HS-5 (cell line): ENCODE measurements around the gene ACSL5.
"Not testable (repeated sequence)": the region's sequence is repeated elsewhere in the genome, so short reads cannot be mapped to it uniquely, and the experiment has no call there.

Experiments used
- DNase-seq: peaks from one replicate; pipeline ENCODE4 v3.0.0-alpha.2; 2012; ENCODE audit warnings: low read depth

Gene ACSL5

GRCh38 chr10:112376396-112376790 lies 2.5 kb downstream of the ACSL5 start:
- DNase-seq: no peak

- not testable (repeated sequence) for DNase-seq
Measured at GRCh38 chr10:112377116-112377515, 3.2 kb downstream of the ACSL5 start.

- DNase-seq: peak; percentile 57
Measured at GRCh38 chr10:112379635-112380296, 5.8 kb downstream of the ACSL5 start.

GRCh38 chr10:112382515-112383235 lies 8.8 kb downstream of the ACSL5 start:
- no peak for DNase-seq

GRCh38 chr10:112383325-112383724 lies 9.4 kb downstream of the ACSL5 start:
- DNase-seq: peak; percentile 63

- DNase-seq: no peak
Measured at GRCh38 chr10:112384141-112384540, 10.2 kb downstream of the ACSL5 start.

GRCh38 chr10:112385201-112385600 lies 11.3 kb downstream of the ACSL5 start:
- DNase-seq: no peak

- not testable (repeated sequence) for DNase-seq
Measured at GRCh38 chr10:112388056-112388455, 14.1 kb downstream of the ACSL5 start.

- DNase-seq: no peak
Measured at GRCh38 chr10:112388548-112388947, 14.6 kb downstream of the ACSL5 start.

GRCh38 chr10:112389271-112389822 lies 15.4 kb downstream of the ACSL5 start:
- DNase-seq: peak; percentile 58

- DNase-seq: no peak
Measured at GRCh38 chr10:112390125-112390703, 16.3 kb downstream of the ACSL5 start.

- DNase-seq: no peak
Measured at GRCh38 chr10:112393341-112393740, 19.4 kb downstream of the ACSL5 start.

- no peak for DNase-seq
Measured at GRCh38 chr10:112393827-112394226, 19.9 kb downstream of the ACSL5 start.

GRCh38 chr10:112394475-112394875 lies 20.6 kb downstream of the ACSL5 start:
- no peak for DNase-seq

GRCh38 chr10:112395809-112396530 lies 22.1 kb downstream of the ACSL5 start:
- no peak for DNase-seq

- no peak for DNase-seq
Measured at GRCh38 chr10:112397592-112397991, 23.7 kb downstream of the ACSL5 start.

- DNase-seq: no peak
Measured at GRCh38 chr10:112402917-112403316, 29.0 kb downstream of the ACSL5 start.

GRCh38 chr10:112404617-112405016 lies 30.7 kb downstream of the ACSL5 start:
- DNase-seq: no peak

GRCh38 chr10:112406806-112407205 lies 32.9 kb downstream of the ACSL5 start:
- DNase-seq: not testable (repeated sequence)

- no peak for DNase-seq
Measured at GRCh38 chr10:112407696-112408095, 33.8 kb downstream of the ACSL5 start.

GRCh38 chr10:112409299-112409698 lies 35.4 kb downstream of the ACSL5 start:
- DNase-seq: no peak

- DNase-seq: no peak
Measured at GRCh38 chr10:112409755-112410154, 35.8 kb downstream of the ACSL5 start.
